GM19240 (cell line): ENCODE measurements around the gene WDR82.

Source experiments
- DNase-seq: peaks from one replicate; pipeline ENCODE4 v3.0.0; 2011; ENCODE audit warnings: low spot score; ENCODE audit not compliant: insufficient read length

WDR82 gene

GRCh38 chr3:52205727-52206372 is 72.6 kb downstream of the WDR82 start:
- DNase-seq = no peak
